Middle frontal gyrus (tissue), 1 donor: Measurements from ENCODE around the gene WIPF2.
"Not testable (repeated sequence)": the region's sequence is repeated elsewhere in the genome, so short reads cannot be mapped to it uniquely, and the experiment has no call there.

Experiments
- DNase-seq: peaks from one replicate; pipeline ENCODE4 v3.0.0-alpha.2; 2015; ENCODE audit warnings: low spot score; ENCODE audit errors: extremely low spot score

WIPF2 gene

DNA sequence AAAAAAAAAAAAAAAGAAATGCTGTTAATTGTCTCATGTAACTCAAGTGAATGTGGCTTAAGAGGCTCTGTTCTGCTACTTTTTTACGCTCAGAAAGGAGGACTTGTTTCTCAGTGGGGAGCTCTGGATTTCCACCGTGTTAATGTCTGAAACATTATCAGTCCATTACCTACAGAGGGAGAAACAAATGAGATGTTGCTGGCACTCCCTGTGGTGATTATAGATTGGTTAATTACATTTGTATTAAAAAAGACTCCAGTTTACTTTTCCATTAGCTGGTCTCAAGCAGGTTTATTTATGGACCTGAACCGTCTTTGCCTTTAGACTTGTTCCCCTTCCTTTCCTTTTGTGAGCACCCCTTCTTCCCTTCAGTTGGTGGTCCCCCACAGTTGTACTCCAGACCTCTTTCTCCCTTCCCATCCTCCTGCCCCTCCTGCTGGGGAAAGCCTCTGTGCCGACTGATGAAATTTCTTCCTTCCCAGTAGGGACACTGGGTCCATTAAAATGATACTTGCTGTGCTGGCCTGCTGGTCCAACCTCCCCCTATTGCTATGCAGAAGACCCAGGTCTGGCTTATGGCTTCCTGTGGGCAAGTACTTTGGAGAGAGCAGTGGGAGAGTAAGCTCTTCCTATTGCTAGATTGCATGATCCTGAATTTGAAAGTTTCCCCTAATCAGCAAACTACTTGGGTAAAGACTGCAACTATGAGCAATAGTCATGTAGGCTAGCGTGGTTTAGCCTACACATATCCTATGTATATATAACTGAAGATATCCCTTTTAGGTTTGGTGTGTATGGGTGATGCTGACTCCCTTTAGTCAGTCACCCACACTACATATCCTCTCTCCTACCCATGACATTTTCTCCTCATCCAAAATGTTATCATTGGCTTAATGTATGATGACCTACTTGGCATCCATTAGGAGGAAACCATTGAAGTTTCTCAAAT lies 76.7 kb downstream of the WIPF2 start:
- no peak for DNase-seq

DNA sequence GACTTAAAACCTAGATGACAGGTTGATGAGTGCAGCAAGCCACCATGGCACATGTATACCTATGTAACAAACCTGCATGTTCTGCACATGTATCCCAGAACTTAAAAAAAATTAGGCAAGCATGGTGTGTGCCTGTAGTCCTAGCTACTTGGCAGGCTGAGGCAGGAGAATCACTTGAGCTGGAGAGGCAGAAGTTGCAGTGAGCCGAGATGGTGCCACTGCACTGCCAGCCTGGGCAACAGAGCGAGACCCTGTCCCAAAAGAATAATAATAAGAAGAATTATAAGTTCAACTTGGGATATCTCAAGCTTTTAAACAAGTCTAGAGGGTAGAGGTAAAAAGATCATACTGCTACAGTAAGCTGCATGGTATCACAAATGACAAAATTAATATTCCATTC lies 78.4 kb downstream of the WIPF2 start:
- DNase-seq: no peak

DNA sequence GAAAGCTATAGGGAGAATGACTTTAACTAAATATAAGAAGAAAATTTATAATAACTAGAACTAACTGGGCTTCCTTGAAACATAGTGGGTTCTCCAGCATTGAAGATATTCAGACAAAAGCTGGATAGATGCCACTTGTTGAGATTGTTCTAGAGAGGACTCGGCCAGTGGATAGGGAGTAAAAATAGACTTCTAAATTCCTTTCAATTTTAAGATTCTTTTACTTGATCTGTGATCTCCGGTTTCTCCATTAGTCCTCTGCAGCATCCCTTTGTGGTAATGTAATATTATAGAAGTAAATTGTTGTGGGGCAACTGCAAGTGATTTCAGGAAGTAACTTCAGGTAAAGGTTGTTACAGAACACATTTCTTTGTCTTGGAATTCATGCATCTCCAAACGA lies 79.6 kb downstream of the WIPF2 start:
- DNase-seq: no peak

DNA sequence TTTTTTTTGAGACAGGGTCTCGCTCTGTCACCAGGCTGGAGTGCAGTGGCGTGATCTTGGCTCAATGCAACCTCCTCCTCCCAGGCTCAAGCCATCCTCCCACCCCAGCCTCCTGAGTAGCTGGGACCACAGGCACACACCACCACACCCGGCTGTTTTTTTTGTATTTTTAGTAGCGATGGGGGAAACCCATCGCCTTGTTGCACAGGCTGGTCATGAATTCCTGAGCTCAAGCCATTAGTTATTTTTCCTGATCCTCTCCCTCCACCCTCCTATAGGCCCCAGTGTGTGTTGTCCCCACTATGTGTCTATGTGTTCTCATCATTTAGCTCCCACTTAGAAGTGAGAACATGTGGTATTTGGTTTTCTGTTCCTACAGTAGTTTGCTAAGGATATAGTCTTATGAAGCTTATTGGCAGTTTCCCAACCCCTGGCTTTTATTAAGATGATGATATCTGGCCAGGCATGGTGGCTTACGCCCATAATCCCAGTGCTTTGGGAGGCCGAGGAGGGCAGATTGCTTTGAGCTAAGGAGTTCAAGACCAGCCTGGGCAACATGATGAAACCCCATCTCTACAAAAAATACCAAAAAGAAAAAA lies 80.2 kb downstream of the WIPF2 start:
- DNase-seq: not testable (repeated sequence)

DNA sequence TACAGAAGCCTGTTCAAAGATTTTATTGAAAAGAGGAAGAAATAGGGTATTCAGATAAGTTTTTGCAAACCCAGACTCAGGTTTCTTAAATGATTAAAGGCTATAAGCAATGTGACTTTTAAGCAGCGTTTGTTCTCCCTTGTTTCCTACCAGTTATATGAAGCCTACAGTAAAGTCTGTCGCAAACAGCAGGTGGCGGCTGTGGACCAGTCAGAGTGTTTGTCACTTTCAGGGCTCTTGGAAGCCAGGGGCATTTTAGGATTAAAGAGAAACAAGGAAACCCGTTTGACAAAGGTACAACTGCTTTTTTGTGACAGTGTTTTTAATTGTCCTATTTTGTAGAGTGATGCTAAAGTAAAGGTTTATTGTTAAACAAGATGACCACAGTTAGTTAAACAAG lies 82.2 kb downstream of the WIPF2 start:
- DNase-seq: no peak

DNA sequence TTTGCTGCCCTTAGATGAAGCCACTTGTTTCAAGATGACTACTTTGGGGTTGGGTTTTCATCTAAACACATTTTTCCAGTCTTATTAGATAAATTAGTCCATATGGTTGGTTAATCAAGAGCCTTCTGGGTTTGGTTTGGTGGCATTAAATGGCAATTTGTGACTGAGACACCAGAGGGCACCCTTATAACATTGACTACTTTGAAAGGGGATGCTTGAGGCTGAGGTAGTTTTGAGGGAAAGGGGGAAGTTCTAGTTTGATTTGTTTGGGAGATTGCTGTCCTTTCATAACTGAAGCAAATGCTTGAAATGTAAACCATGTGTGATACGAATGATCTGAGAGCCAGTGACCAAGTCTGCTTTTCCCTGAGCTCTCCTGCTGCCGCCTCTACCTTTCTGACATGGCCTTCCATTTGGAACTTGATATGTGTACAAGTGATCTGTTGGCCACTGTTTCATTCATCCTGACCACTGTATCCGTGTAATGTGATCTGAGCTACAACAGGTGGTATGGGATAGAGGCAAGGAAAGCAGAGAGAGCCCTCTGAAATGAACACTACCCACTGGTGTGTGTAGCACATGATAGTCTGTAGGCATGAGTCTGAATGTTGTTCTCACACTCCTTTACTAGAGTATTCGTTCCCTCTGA lies 84.0 kb downstream of the WIPF2 start:
- no peak for DNase-seq

DNA sequence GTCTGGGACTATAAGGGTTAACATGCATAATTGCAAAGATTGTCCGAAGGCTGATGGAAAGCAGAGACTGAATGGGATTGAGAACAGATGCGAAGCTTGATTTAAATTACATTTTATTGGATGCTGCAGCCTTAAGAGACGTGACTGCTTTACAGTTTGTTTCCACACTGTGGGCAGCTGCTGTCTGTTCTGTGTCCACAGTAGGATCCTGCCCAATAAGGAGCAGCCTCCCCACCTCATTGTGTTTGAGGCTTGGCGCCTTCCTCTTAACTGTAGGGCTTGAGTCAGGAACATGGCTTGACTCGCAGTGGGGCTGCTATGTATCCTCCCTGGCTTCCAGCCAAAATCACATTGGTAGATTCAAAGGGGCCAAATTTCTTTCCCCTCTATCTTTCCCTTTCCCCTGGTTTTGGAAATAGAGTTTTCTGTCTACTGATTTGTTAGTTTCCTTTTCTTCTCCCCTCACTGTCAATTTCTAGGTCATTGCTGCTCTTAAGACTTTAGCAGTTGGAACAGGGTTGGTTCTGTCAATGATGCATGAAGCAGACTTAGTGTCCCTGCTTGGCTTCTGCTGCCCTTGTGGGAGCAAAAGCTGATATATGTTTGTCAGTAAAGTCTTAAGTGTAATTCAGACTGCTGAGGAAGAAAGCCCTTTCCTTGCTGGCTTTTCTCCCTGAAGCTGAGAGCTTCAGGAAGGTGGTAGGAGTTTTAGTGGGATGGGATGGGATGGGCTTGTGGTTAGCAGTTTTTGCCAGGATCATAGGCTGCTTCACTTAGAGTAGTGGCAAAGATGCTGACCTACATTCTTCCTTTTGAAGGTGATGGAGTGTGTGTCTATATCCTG lies 84.8 kb downstream of the WIPF2 start:
- no peak for DNase-seq

DNA sequence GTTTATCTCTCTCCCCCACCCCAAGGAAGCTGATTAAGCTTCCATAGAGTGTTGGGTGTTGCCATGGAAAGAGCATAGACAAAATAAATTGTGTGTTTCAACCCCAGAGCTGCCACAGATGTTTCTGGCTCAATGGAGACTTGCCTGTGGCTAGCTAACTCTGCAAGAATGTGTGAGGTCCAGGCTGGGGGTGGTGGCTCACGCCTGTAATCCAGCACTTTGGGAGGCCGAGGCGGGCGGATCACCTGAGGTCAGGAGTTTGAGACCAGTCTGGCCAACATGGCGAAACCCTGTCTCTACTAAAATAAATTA lies 85.4 kb downstream of the WIPF2 start:
- not testable (repeated sequence) for DNase-seq

DNA sequence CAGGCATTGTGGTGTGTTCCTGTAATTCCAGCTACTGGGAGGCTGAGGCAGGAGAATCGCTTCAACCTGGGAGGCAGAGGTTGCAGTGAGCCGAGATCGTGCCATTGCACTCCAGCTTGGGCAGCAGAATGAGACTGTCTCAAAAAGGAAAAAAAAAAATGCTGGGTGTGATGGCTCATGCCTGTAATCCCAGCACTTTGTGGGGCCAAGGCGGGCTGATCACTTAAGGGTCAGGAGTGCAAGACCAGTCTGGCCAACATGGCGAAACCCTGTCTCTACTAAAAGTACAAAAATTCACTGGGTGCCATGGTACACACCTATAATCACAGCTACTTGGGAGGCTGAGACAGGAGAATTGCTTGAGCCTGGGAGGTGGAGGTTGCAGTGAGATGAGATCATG lies 85.8 kb downstream of the WIPF2 start:
- not testable (repeated sequence) for DNase-seq

DNA sequence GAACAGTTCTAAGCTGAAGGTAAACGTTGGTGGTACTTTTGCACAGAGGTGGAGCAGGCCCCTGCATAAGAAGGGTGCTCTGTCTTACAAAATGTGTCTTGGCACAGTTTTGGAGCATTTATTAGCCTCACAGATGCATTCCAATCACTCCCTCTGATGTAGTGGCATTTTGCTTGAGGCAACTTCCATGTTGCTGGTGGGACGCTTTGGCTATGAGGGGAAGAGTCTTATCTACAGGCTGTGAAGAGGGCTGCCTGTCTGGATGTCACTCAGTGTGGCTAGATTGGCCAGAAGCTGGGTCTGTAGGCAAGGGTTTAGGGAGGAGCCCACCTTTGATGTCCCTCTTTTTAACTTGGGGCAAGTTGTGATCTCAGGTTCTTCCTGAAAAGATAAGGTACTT lies 87.3 kb downstream of the WIPF2 start:
- no peak for DNase-seq

DNA sequence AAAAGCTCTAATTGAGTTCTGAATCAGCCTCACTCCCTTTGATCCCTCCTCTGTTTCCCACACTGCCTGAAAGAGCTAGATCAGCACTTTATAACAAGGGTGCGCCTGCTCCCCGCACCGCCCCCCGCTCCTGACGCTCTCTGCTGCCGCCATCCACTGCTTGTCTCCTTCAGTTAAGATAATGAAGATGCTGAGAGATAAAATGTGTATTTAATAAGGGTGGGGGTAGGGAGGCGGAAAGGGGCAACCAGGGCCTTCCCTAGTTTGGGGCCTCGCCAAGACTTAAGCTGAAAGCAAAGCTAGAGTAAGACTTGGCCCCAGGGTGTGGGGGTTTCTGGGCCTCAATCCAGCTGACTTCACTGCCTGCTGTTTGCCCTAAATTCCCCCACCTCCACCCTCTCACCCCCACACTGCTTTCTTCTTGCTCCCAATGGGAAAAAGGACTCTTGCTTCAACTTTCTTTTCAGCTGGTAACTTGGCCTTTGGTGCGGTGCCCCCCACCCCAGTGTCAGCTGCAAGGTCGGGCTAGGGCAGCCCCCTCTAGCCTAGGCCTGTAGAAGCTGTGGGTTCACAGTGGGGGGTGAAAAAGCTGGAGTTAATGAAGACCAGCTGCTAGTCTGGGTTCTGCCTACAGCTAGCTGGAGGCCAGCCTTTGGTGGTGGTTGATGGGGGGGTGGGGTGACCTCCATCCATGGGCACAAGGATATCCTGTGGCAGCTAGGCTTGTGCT lies 88.1 kb downstream of the WIPF2 start:
- DNase-seq: no peak

DNA sequence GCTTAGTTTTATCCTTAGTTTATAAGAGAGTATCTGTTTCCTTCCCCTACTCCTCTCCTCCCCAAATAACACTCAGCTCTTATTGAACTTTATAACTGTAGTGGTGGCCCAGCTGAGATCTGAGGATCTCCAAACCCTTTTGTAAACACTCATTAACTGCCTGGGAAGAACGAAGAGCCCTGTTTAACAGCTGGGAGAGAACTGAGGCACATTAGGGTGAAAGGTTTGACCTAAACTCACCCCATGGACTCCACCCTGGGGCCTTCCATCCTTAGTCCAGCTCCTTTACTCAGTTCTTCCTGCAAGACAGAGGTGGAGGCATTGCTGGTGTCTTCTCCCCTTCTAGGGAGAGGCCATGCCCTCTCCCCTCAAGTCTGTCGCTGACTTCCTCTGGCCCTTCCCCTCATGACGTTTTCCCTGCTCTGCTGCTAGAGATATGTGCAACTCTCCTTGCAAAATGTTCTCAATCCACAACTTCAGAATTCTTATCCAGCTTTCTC lies 88.7 kb downstream of the WIPF2 start:
- DNase-seq: no peak

DNA sequence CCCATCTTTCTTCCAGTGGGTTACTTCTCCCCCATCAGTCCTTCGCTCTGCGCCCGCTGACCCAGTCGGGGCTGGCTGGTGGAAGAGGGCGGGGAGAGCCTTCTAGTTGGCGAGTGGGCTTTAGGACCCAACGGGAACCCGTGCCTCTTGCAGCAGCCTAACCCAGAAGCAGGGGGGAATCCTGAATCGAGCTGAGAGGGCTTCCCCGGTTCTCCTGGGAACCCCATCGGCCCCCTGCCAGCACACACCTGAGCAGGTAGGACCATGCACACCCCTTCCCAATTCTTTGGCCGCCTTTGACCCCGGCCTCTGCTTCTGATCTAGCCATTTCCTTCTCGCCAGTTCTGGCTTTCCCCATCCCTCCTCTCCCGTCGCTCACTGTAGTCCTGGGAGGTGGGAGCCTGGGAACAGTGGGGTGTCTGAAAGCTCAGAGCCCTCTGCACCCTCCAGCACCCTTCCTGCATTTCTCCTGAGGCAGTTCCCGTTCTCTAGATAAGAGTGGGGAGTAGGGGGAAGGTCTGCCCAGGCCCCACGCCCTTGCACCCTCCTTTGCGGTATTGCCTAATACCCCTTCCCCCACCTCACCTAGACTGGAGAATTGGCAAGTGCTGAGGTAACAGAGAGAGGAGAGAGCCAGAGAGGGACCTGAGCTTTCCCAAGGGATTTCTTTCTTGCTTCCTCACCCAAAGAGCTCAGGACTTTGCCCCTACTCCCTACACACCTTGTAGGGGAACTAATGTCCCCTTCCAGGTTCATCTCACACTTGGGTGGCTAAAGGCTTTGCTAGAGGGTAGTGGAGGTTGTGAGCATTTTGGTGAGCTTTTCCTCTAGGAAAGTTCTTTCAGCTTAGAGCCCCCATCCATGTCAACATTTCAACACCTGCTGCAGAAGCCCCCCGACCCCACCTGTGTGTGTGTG lies 90.2 kb downstream of the WIPF2 start, which contains the start of gene RARA:
TSS of gene RARA (plus strand) at position 150 of the 918 bp plus-strand sequence. CDS start 22,039 bp downstream, outside the sequence.
- no peak for DNase-seq

DNA sequence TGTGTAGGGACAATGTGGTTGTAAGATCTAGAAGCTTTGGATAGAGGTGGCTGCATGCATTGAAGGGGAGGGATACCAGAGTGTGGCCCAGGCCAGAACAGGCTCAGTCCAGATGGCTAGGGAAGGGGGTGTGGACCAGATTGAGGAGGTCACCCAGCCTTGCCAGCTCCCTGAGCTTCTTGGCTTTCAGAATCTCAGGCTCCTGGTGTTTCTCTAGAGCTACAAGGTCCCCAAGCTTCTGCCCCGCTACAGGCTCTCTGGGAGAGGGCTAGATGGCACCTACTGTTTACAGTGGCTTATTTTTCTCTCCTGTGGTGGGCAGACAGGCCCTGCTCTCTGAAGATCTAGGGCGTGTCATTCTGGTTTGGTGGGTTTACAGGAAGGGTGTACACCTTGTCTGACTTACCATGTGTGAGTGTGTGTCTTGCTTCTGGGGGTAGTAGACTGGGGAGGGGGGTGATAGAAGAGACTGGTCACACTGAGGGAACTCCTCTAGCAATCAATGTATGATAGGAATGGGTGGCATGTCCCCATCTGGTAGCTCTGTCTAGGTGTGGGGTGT lies 90.9 kb downstream of the WIPF2 start:
- no peak for DNase-seq

DNA sequence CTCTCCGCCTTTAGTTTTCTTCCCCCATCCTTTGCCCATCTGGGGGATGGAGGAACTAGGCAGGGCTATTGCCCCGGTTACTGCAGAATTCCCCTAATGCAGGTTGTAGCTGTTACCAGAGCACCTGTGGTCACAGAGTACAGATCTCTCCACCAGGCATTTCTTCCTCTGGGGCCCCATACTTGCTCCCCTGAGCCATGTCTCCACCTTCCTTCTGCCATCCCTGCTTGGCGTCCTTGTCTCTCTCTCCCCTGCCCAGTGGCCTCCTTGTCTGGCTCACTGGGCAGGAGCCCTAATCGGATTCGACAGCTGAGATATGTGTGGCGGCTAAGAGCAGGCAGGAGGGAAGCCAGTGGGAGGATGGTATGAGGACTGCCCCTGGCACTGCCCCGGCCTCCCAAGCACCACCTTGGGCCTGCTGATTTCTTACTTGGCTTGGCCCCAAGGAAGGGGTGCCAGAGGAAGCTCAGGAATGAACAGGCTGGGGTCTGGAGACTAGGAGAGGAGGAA lies 91.8 kb downstream of the WIPF2 start:
- DNase-seq: no peak

DNA sequence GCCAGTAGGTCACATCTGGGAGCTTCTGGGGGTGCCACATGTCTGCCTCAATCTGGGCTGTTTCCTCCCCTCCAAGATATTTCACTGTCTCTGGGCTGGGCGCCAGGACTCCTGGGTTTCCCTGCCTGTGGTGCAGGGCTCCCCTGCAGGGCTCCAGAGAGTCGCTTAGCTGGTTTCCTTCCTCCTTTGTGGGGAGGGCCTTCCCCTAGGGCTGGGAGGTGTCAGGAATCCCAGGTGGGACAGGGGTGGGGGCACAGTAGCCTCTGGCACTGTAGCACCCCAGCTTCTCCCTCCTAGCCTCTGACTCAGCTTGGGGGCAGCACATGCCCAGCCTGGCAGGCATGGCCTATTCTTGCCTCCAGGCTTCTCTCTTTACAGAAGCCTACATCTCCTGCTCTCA lies 92.5 kb downstream of the WIPF2 start:
- no peak for DNase-seq

DNA sequence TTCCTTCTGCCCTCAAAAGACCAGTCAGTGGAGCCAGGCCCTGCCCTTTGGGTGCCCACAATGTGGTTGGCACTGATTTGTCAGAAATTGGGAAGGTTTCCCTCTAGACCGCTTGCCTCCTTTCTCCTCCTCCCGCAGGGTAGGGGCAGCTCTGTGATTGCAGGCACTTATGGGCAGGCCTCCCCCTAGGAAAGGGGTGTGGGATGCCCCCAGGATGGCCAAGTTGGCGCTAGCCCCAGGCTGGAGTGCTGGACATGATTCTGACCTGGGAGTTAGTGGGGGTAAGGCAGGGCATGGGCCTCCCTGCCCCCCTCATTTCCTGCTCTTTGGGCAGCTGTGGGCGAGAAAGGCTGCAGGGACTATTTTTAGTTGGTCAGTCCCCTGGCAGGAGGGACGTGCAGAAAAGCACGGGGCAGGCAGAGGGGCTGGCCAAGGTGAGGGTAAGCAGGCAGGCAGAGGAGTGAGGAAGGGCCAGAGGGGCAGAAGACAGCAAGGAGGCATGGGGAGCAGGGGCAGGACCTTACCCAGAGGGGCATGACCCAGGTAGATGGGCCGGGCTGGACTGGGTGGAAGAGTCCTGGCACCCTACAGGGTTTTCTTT lies 93.1 kb downstream of the WIPF2 start:
- DNase-seq: no peak

DNA sequence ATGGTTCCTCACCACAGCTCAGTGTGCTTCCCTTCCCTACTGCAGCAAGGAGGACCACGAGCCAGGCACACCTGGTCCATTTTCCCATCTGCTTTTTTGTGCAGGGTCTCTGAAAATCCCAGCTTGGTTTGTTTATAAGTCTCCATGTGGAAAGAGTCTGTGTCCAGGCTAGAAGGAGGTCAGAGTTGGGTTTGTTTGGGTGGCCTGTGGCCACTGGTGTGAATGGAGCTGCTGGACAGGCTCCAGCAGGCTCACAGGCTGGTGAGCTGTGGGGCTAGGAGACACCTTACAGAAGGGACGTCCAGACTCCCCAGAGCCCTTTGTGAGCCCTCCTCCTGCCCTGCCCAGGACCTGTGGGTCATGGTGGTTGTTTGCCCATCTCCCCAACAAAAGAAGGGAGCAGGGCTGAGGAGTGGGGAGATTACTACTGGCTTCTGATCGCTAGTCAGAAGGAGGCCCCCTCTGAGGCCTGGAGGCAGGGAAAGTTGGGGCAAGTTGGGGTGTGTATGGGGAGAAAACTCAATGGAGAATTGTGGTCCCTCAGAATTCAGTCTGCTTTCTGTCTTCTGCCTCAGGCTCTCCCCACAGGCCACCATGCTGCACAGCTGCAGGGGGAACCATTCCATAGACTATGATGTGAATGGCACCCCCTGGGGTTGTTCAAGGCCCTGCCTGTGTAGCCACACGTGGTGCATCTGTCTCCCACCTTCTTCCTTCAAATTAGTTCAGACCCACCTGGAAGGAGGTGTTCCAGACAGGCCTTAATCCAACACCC lies 94.0 kb downstream of the WIPF2 start:
- DNase-seq: no peak
